Stimulated activated CD8-positive, alpha-beta memory T cell treated with anti-CD3 and anti-CD28 coated beads, Interleukin-7, amount 100 ng/mL, for 24 hours (primary cell): ENCODE data around the gene XRCC2.
"Not testable (repeated sequence)": the region's sequence is repeated elsewhere in the genome, so short reads cannot be mapped to it uniquely, and the experiment has no call there.

Source experiments
- DNase-seq: peaks from one replicate; pipeline ENCODE4 v3.0.0-alpha.2; 2020; ENCODE audit warnings: low read depth

XRCC2 gene

DNA sequence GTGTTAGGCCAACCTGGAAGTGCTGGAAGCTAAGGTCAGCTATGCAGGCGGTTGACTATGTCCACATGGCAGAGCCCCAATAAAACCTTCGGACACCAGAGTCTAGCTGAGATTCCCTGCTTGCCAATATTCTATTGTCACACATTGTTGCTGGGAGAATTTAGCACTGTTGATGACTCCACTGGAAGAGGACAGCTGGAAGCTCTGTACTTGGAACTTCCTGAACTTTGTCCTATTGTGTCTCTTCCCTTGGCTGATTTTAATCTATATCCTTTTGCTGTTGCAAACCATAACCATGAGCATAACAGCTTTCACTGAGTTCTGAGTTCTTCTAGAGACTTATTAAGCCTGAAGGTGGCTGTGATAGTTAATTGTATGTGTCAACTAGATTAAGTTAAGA is 12.0 kb downstream of the XRCC2 start:
- no peak for DNase-seq

DNA sequence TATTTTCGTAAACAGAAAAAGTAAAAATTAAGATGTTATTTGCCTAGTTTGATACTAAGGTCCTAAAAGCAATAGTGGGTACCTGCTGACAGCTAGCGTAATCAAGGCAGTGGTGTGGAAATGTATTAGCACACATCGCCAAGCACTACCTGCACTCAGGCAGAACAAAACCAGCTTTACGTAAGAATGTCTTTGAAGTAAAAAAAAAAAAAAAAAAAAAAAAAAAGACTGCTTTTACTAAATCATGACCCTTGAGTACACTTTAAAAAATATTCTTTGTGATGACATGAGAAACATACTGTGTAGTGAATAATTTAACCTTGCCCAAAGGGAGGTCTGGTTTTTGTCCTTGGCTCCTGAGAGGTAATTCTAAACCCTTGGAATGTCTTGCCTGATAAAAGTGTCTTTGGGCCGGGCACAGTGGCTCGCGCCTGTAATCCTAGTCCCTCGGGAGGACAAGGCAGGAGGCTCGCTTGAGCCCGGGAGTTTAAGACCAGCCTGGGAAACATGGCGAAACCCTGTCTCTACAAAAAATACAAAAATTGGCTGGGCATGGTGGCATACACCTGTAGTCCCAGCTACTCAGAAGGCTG is 12.7 kb downstream of the XRCC2 start:
- DNase-seq: no peak

DNA sequence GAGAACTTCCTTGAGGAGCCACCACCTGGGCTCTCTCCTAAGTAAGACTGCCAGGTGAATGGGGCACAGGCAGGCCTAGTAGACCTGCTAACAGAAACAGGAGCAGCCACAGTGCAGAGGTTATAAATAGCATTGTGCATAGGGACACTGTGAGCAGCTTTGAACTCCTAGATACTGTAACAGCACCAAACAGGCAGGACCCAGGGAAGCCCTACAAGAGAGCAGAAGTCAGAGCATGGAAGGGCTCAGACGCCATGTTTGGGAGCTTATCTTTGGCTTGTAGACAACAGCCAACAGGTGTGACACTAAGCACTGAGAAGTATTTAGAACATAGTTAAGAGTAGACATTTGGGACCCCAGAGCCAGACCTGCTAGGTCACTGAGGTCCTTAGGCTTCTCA is 14.5 kb downstream of the XRCC2 start:
- DNase-seq: no peak

DNA sequence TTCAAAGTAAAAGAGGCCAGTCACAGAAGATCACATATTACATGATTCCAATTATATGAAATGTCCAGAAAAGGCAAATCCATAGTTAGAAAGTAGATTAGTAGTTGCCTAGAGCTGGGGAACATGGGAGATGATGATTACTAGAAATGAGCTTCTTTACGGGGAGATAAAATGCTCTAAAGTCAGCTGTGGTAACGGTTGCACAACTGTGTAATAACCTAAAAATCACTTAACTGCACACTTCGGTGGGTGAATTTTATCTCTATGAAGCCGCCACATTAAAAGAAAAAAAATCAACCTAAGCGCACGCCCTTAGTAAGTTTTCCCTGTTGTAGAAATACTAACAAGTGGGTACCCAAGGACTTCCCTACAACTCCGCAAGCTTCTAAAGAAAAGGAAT is 15.9 kb downstream of the XRCC2 start:
- DNase-seq: no peak

DNA sequence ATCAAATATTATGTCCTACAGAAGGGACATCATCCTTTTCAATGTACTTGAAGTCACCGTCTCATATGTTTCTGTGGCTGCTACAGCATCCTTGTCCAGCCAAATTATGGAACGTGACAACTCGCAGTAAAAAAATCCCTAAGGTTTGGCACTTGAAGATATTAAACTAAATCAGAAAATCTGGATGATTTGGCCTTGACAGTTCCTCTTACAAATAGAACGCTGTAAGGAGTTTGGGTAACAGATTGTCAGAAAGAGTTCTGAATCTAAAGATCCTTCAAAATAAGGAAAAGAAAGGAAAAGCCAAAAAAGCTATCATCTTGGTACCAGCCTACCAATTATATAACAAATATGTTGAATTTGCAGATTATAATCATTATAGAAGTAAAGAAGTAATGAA is 21.0 kb downstream of the XRCC2 start:
- DNase-seq: no peak

DNA sequence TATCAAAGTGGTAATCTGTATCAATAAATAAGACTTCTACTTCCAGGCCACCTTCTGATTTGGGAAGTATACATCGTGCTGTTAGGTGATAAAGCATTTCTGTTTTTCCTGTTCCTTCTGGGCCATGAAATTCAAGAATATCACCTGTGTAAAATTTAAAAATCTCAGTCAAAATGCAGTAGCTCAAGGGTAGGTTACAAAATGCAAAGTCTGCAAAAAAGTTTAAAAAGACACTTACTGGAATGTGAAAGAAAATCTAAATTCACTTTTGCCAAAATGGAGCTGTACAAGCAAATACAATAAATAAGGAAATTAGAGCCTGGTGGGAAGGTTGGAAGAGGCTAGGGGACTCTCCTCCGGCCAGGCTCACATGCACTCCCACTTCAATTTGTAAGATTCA is 26.7 kb downstream of the XRCC2 start:
- no peak for DNase-seq

DNA sequence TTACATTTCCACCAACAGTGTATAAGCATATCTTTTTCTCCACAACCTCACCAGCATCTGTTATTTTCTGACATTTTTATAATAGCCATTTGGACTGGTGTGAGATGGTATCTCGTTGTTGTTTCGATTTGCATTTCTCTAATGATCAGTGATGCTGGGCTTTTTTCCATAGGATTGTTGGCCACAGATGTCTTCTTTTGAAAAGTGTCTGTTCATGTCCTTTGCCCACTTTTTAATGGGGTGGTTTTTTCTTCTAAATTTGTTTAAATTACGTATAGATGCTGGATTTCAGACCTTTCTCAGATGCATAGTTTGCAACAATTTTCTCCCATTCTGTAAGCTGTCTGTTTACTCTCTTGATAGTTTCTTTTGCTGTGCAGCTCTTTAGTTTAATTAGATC is 28.9 kb downstream of the XRCC2 start:
- DNase-seq: no peak

DNA sequence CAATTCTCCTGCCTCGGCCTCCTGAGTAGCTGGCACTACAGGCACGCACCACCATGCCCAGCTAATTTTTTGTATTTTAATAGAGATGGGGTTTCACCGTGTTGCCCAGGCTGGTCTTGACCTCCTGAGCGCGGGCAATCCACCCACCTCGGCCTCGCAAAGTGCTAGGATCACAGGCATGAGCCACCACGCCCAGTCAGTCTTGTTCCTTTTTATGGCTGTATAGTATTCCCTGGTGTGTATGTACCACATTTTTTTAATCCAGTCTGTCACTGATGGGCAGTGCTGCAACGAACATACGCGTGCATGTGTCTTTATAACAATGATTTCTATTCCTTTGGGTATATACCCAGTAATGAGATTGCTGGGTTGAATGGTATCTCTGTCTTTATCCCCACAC is 29.4 kb downstream of the XRCC2 start:
- not testable (repeated sequence) for DNase-seq

DNA sequence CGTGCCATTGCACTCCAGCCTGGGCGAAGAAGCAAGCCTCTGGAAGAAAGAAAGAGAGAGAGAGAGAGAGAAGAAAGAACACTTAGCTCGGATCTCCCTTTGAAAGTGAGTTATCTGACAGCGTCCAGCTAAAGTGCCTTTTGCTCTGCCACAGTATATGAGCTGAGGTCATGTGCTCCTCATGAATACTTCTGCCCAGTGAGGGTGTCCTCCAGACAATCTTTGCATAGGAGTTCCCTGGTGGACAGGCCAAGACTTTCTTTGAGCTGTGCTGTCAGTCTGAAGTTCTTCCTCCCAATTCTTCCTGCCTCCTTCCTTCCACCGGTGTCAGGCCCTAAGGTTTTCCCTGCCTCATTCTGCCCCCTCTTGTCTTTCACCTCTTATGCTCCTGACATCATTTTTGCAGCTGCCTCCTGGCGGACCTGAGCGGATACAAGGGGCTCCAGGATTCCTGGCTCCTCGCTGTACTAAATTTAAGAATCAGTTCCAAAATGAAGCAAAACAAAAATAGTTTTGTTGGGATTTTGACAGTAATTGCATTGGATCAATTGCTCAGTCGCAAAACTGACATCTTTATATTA is 31.9 kb downstream of the XRCC2 start:
- no peak for DNase-seq

DNA sequence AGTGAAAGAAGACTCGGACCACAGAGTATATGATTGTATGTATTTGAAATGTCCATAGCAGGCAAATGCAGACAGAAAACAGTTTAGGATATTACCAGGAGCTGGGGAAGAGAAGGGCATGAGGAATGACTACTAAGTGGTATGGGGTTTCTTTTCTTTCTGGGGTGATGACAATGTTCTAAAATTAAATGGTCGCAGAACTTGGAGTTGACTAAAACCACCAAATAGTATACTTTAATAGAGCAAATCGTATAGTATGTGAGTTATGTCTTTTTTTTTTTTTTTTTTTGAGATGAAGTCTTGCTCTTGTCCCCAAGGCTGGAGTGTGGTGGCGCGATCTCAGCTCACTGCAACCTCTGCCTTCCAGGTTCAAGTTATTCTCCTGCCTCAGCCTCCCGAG is 34.6 kb downstream of the XRCC2 start:
- no peak for DNase-seq

DNA sequence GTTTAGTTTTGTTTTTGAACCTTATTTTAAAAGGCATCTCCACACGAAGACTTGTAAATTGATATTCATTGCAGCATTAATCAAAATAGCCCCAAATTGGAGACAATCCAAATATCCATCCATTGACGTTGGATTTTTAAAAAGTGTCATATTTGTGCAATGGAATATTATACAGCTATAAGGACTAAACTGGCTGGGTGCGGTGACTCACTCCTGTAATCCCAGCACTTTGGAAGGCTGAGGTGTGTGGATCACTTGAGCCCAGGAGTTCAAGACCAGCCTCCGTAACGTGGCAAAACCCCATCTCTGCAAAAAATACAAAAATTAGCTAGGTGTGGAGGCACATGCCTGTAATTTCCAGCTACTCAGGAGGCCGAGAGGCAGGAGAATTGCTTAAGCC is 35.1 kb downstream of the XRCC2 start:
- no peak for DNase-seq

DNA sequence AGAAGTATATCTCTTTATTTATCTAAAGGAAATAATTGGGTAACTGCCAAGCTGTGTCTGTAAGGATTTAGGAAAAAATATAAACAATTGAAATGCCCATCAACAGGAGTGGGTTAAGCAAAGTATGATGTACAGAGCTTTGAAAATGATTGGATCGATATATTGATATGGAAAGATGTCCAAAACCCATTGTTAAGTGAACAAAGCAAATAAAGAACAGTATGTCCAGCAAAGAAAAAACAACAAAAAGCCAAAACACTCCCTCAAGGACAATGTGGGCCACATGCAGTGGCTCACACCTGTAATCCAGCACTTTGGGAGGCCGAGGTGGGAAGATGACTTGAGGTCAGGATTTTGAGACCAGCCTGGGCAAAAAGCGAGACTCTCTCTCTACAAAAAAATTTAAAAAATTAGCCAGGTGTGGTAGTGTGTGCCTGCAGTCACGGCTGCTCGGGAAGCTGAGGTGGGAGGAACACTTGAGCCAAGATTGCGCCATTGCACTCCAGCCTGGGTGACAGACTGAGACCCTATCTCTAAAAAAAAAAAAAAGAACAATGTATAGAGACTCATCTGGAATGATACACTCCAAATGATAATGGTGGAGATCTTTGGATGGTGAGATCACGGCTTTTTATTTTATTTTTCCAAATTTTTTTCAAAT is 37.9 kb downstream of the XRCC2 start:
- DNase-seq: no peak

DNA sequence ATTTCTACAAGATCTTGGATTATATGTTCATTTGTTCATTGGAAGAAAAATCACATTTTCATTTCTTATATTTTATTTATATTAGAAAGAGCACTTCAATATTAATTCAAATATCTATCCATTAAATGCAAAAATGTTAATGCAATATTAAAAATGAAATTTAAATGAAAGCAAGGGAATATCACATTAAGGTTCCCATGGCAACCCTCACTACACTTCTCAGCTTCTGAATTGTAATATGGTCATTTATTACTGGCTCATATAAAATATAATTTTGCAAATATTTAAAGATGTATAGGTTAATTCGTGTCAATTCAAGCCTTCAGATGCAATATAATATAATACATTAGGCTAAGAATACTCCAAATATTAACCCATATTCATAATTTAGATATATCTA is 38.8 kb downstream of the XRCC2 start:
- no peak for DNase-seq

DNA sequence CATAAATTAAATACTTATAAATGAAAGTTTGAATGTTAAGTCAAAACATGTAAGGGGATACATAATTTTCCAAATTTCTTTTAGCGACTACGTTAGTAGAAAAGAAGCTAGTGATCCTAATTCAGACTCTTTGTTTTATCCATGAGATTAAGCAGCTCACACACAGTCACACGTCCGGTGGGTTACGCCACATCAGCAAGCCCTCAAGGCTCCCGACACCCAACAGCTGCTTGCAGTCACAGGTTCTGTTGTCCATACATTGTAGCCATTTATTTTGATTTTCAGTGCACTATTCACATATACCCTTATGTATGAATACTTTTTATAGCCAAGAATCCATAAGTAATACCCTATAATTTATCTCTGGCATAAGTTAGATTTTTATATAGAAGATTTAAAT is 39.5 kb downstream of the XRCC2 start:
- DNase-seq: no peak

DNA sequence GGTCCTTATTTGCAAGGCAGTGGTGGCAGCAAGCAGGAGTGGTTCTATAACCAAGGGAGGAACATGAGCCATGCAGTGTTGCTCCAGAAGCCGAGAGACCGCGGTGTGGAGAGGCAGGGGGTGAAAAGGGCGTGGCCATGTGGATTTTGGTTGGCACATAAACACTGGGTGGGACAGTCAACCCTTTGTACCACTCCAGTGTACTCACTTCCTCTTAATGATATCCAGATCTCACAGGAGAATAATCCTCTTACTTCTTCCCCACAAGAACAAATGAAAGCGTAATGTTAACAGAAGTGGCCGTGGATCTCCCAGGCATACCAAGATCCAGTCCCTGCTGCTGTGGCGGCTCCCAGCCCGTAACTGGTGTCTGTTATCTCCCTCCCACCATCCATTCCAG is 42.4 kb downstream of the XRCC2 start:
- DNase-seq: no peak

DNA sequence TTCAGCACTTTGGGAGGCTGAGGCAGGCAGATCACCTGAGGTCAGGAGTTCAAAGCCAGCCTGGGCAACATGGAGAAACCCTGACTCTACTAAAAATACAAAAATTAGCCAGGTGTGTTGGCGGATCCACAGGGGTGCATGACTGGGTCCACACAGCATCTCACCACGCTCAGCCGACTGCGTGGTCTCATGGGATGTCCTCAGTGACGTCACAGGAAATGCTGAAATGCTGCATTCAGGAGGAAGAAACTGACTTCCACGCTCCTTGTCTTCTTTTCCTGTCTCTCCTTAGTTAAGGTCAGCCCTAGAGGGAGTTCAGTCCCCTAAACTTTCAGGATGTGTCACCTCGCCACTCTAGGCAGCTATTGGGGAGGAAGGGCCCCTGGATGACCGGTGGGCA is 42.9 kb downstream of the XRCC2 start:
- no peak for DNase-seq

DNA sequence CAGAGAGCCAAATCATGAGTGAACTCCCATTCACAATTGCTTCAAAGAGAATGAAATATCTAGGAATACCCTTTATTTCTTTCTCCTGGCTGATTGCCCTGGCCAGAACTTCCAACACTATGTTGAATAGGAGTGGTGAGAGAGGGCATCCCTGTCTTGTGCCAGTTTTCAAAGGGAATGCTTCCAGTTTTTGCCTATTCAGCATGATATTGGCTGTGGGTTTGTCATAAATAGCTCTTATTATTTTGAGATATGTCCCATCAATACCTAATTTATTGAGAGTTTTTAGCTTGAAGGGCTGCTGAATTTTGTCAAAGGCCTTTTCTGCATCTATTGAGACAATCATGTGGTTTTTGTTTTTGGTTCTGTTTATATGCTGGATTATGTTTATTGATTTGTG is 47.2 kb downstream of the XRCC2 start:
- DNase-seq: not testable (repeated sequence)

DNA sequence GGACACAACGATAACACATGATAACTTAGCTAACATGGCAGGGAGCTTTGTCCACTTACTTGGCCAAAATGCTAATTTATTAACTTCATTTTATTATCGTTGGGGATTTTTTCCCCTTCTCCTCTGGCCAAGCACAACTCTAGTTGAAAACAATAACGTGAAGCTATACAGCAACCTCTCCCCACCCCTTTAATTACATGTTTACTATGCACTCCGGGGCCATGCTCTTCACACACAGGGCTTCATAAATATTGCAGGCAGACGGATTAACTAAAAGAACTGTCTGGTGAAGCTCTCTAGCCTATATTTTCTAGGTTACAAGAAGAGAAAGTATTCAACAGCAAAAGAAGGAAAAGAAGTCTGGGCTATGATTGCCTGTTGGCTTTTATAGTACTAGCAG is 51.7 kb downstream of the XRCC2 start:
- no peak for DNase-seq

DNA sequence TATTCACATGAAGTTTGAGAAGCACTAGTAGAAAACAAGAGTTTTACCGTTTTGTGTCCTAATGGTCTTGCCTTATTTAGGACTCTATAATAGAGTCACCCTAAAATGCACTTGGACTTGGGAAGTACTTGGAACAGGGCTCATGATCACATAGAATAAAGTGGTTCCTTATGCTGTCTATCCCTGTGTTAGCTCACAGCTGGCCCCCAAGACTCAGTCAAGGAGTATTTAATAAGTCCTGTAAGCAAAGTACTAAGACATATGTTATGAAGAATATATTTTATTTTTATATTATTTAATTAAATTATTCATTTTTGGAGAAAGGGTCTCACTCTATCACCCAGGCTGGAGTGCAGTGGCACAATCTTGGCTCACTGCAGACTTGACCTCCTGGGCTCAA is 54.5 kb downstream of the XRCC2 start:
- no peak for DNase-seq

DNA sequence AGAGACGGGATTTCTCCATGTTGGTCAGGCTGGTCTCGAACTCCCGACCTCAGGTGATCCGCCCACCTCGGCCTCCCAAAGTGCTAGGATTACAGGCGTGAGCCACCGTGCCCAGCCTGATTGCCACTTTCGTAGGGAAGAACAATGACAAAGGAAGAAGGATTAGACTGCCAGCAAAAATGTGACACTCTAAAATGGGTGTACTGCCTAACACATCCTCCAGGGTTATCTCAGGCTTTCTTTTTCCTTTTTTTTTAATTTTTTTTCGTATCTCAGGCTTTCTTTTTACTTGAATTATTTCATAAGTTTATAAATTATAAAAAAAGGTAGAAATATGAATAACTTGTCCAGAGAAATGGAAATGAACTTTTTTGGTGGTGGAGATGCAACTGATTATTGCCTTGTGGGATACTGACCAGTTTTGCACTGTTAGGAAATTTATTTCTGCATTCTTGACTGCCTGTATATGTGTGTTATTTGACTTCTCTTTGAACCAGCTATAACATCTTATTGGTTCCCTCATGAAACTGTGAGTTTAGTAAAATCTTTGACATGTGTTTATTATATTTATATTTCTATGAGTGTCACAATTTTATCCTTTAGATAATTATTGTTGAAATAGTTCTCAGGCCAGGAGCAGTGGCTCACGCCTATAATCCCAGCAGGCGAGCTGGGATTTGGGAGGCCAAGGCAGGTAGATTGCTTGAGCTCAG is 56.8 kb downstream of the XRCC2 start:
- DNase-seq: no peak

DNA sequence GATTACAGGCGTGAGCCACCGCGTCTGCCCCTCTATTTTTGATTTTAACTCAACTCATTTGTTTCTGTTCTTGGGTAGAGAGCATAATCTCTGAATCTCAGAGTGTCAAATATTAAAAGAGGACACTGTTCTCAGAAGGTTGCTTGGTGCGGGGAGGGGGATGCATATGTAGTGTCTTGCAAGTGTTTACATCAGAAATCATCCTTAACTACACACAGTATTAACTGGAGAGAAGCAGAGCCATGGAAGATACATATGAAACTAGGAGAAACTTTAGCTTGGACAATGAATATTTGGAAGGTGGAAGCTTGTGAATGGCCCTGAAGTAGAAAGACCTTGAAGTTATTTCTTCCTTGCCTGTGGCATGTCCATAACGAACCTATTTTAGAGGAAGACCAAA is 57.5 kb downstream of the XRCC2 start:
- no peak for DNase-seq

DNA sequence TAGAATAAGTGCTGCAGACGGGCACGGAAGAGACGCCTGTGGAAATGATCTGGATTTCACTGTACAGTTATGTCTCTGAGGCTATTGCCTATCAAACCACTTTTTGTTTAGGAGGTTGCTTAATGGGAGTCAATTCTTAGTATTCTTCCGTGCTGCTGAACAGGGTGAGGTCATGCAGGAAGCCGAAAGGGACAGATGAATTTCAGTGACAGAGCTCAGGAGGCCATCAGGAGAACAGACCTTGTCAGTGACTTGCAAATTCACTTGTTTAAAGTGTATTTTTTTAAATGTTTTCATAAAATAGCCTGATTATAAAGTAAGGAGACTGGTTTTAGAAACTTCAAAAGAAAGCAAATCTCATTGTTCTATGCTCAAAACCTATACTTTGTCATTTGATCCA is 58.9 kb downstream of the XRCC2 start:
- no peak for DNase-seq

DNA sequence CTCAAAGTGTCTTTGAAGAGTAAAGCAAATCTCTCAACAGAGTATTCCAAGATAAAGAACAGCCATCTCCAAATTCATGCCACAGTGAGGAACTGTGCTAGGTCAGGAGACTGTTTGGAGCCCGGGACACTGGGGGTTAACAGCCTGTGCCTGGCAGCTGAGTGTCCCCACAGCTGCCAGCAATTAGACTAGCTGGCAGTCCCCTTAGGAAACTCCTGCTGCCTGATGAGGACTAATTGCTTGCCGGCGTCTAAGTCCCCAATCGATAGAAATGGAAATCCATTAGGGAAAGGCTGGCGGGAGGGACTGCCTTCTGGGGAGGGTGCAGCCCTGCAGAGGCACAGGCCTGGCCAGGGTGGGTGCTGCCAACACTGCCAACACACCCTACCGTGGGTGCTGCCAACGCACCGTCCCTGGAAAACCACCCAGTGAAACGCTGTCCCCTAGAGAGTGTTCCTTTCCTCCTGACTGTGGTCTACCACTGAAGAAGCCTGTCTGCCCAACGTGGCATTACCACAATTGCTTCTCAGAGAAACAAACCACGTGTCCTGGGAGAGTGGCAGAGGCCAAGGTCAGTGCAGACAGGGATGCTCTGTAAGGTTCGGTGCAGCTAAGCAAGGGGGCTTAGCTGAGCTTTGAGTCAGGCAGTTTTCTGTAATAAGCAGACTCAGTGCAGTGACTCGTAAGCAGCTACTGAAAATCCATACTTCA is 60.8 kb downstream of the XRCC2 start:
- no peak for DNase-seq
